ENCODE data around the gene IL25.

IL25 gene

GRCh38 chr14:23375527-23376251, 3.1 kb downstream of the IL25 start:
- Mint-ChIP-seq H3K36me3 (ENCODE audit: low read depth) (no peaks in the 10 kb centered on the region), H3K4me1 (ENCODE audit: low read depth) (no peaks in the 10 kb centered on the region), H3K27me3 (peaks cover 2% of the 10 kb centered on the region), H3K4me3 (no peak overlapping the region), H3K27ac (no peak overlapping the region), H3K9me3 (no peaks in the 10 kb centered on the region)
- intact Hi-C loops (cut with micrococcal nuclease): no loop called here

GRCh38 chr14:23376482-23377197, 4.0 kb downstream of the IL25 start, which contains the start of gene CMTM5:
Gene CMTM5, plus strand, starts transcription at chr14:23377046. Its CDS starts 206 bp downstream, at chr14:23377252.
- no peaks in the 10 kb centered on the region for H3K36me3 Mint-ChIP-seq (ENCODE audit: low read depth)

GRCh38 chr14:23377198-23377550, 4.6 kb downstream of the IL25 start:
- Mint-ChIP-seq H3K27ac (no peak overlapping the region), H3K4me1 (ENCODE audit: low read depth) (no peaks in the 10 kb centered on the region), H3K4me3 (no peak overlapping the region), H3K27me3 (peaks cover 8% of the 10 kb centered on the region), H3K9me3 (no peaks in the 10 kb centered on the region), H3K36me3 (ENCODE audit: low read depth) (no peaks in the 10 kb centered on the region)
- intact Hi-C loops (cut with micrococcal nuclease): no loop called here

More at GRCh38 chr14:23376482-23377197, 4.0 kb downstream of the IL25 start, which contains the start of gene CMTM5:
- peaks cover 5% of the 10 kb centered on the region for H3K27me3 Mint-ChIP-seq
- no peaks in the 10 kb centered on the region for H3K9me3 Mint-ChIP-seq
- H3K27ac Mint-ChIP-seq: no peak within 1 kb of the TSS
- intact Hi-C loops (cut with micrococcal nuclease): no loop called here
- H3K4me3 Mint-ChIP-seq: no peak within 1 kb of the TSS
- no peaks in the 10 kb centered on the region for H3K4me1 Mint-ChIP-seq (ENCODE audit: low read depth)

GRCh38 chr14:23377573-23378563, 5.3 kb downstream of the IL25 start:
- intact Hi-C loops (cut with micrococcal nuclease): no loop called here
- Mint-ChIP-seq H3K36me3 (ENCODE audit: low read depth) (no peaks in the 10 kb centered on the region), H3K27me3 (peaks cover 11% of the 10 kb centered on the region), H3K4me3 (no peak overlapping the region), H3K4me1 (ENCODE audit: low read depth) (no peaks in the 10 kb centered on the region), H3K9me3 (no peaks in the 10 kb centered on the region), H3K27ac (no peak overlapping the region)

- no peak overlapping the region for H3K4me3 Mint-ChIP-seq
- peaks cover 11% of the 10 kb centered on the region for H3K27me3 Mint-ChIP-seq
- no peaks in the 10 kb centered on the region for H3K4me1 Mint-ChIP-seq (ENCODE audit: low read depth)
- H3K27ac Mint-ChIP-seq: no peak overlapping the region
- H3K9me3 Mint-ChIP-seq: no peaks in the 10 kb centered on the region
- H3K36me3 Mint-ChIP-seq (ENCODE audit: low read depth): no peaks in the 10 kb centered on the region
- intact Hi-C loops (cut with micrococcal nuclease): no loop called here
These were observed 6.1 kb downstream of the IL25 start for GRCh38 chr14:23378612-23379220.

GRCh38 chr14:23379366-23380196, 7.0 kb downstream of the IL25 start:
- H3K36me3 Mint-ChIP-seq (ENCODE audit: low read depth): no peaks in the 10 kb centered on the region
- no peak overlapping the region for H3K4me3 Mint-ChIP-seq
- no peaks in the 10 kb centered on the region for H3K4me1 Mint-ChIP-seq (ENCODE audit: low read depth)
- peaks cover 11% of the 10 kb centered on the region for H3K27me3 Mint-ChIP-seq
- intact Hi-C loops (cut with micrococcal nuclease): loop anchor here (2.0 kb wide), 2 partner anchors 53 to 115 kb away; no protein-coding TSS in a partner anchor
- no peaks in the 10 kb centered on the region for H3K9me3 Mint-ChIP-seq
- H3K27ac Mint-ChIP-seq: no peak overlapping the region

- H3K27ac Mint-ChIP-seq: no peak overlapping the region
- intact Hi-C loops (cut with micrococcal nuclease): loop anchor here (2.0 kb wide), 2 partner anchors 54 to 116 kb away; no protein-coding TSS in a partner anchor
- H3K4me3 Mint-ChIP-seq: no peak overlapping the region
- H3K4me1 Mint-ChIP-seq (ENCODE audit: low read depth): no peaks in the 10 kb centered on the region
- no peaks in the 10 kb centered on the region for H3K9me3 Mint-ChIP-seq
- H3K36me3 Mint-ChIP-seq (ENCODE audit: low read depth): no peaks in the 10 kb centered on the region
- H3K27me3 Mint-ChIP-seq: peaks cover 11% of the 10 kb centered on the region
These were observed 7.7 kb downstream of the IL25 start for GRCh38 chr14:23380197-23380914.

- no peak overlapping the region for H3K27ac Mint-ChIP-seq
- H3K27me3 Mint-ChIP-seq: peaks cover 11% of the 10 kb centered on the region
- intact Hi-C loops (cut with micrococcal nuclease): loop anchor here (2.0 kb wide), 2 partner anchors 54 to 116 kb away; no protein-coding TSS in a partner anchor
These were observed 8.4 kb downstream of the IL25 start for GRCh38 chr14:23380976-23381375.

GRCh38 chr14:23381871-23382270, 9.3 kb downstream of the IL25 start:
- no peak overlapping the region for H3K4me3 Mint-ChIP-seq
- H3K4me1 Mint-ChIP-seq (ENCODE audit: low read depth): no peaks in the 10 kb centered on the region
- intact Hi-C loops (cut with micrococcal nuclease): loop anchor here (2.0 kb wide), 2 partner anchors 55 to 117 kb away; no protein-coding TSS in a partner anchor
- no peaks in the 10 kb centered on the region for H3K36me3 Mint-ChIP-seq (ENCODE audit: low read depth)
- H3K27me3 Mint-ChIP-seq: peaks cover 11% of the 10 kb centered on the region
- no peak overlapping the region for H3K27ac Mint-ChIP-seq
- H3K9me3 Mint-ChIP-seq: no peaks in the 10 kb centered on the region

More at GRCh38 chr14:23380976-23381375, 8.4 kb downstream of the IL25 start:
- Mint-ChIP-seq H3K9me3 (no peaks in the 10 kb centered on the region), H3K36me3 (ENCODE audit: low read depth) (no peaks in the 10 kb centered on the region), H3K4me1 (ENCODE audit: low read depth) (no peaks in the 10 kb centered on the region), H3K4me3 (no peak overlapping the region)

GRCh38 chr14:23382276-23382675, 9.7 kb downstream of the IL25 start:
- Mint-ChIP-seq H3K4me3 (no peak overlapping the region), H3K36me3 (ENCODE audit: low read depth) (no peaks in the 10 kb centered on the region), H3K4me1 (ENCODE audit: low read depth) (no peaks in the 10 kb centered on the region), H3K9me3 (no peaks in the 10 kb centered on the region), H3K27me3 (peaks cover 11% of the 10 kb centered on the region), H3K27ac (no peak overlapping the region)
- intact Hi-C loops (cut with micrococcal nuclease): no loop called here

GRCh38 chr14:23382731-23383440, 10.3 kb downstream of the IL25 start:
- H3K36me3 Mint-ChIP-seq (ENCODE audit: low read depth): no peaks in the 10 kb centered on the region
- H3K27ac Mint-ChIP-seq: no peak overlapping the region
- H3K27me3 Mint-ChIP-seq: peaks cover 11% of the 10 kb centered on the region
- no peaks in the 10 kb centered on the region for H3K9me3 Mint-ChIP-seq
- H3K4me1 Mint-ChIP-seq (ENCODE audit: low read depth): no peaks in the 10 kb centered on the region
- intact Hi-C loops (cut with micrococcal nuclease): no loop called here
- no peak overlapping the region for H3K4me3 Mint-ChIP-seq

Measured in dendritic cell treated with granulocyte-macrophage colony-stimulating factor and Interleukin-4, amounts not matched to agents 40 ng/mL and 50 ng/mL, for 4 days (primary cell).